Activated T-cell treated with anti-CD3 and anti-CD28 coated beads, Interleukin-2, amount 50 U/mL, for 24 hours (primary cell): ENCODE data around the gene TRMT6.

Experiments used
- DNase-seq: peaks from one replicate; pipeline ENCODE4 v3.0.0-alpha.2; 2020
- H3K27ac Mint-ChIP-seq: 2 replicates; pipeline ENCODE4 v1.8.0; 2020; ENCODE audit warnings: mild to moderate bottlenecking, mixed read lengths
- H3K27me3 Mint-ChIP-seq: 2 replicates; pipeline ENCODE4 v1.8.0; 2020; ENCODE audit warnings: mixed read lengths
- H3K36me3 Mint-ChIP-seq: 2 replicates; pipeline ENCODE4 v1.8.0; 2020; ENCODE audit warnings: low read depth, mixed read lengths
- H3K4me1 Mint-ChIP-seq: 2 replicates; pipeline ENCODE4 v1.8.0; 2020; ENCODE audit warnings: low read depth, mixed read lengths
- H3K4me3 Mint-ChIP-seq: 2 replicates; pipeline ENCODE4 v1.8.0; 2020; ENCODE audit warnings: mild to moderate bottlenecking, moderate library complexity, mixed read lengths
- H3K9me3 Mint-ChIP-seq: 2 replicates; pipeline ENCODE4 v1.8.0; 2020; ENCODE audit warnings: mixed read lengths

TRMT6 gene

DNA sequence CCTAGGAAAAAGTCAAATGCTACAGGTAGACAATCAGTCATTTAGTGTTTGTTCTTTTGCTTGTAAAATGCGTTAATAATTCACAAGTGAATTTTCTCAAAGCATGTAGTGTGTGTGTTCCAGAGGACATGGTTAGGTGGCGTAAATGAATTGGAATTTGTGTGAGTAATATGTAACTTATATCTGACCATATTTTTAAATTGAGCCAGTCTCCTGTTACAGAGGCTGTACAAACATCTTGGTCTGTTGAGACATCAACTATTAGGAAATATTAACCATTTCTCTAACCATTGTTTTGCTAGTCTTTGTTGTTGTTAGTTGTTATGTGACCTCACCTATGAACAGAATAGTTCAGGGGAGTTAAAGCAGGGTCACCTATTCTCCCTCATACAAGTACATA is 22.8 kb upstream of the TRMT6 start:
- peaks cover 94% of the 10 kb centered on the region for H3K36me3 Mint-ChIP-seq
- no peaks in the 10 kb centered on the region for H3K9me3 Mint-ChIP-seq
- H3K4me3 Mint-ChIP-seq, result no peak overlapping the region
- H3K27me3 Mint-ChIP-seq, result no peaks in the 10 kb centered on the region
- no peaks in the 10 kb centered on the region for H3K4me1 Mint-ChIP-seq
- no peak overlapping the region for H3K27ac Mint-ChIP-seq
- DNase-seq, result no peak

DNA sequence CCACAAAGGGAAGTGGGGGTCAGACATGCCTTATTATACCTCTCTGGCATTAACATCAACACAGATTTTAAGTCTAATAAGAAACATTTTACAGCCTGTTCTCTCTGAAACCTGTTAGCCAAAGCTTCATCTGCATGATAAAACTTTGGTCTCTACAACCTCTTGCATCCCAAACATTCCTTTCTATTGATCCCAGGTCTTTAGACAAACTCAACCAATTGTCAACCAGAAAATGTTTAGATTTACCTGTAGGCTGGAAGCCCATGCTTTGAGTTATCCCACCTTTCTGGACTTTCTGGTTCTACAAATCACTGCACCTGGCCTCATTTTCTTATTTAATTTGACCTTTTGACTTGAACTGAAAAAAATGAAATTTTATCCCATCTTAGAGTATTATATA is 20.9 kb upstream of the TRMT6 start:
- DNase-seq, result no peak
- no peak overlapping the region for H3K4me3 Mint-ChIP-seq
- peaks cover 95% of the 10 kb centered on the region for H3K36me3 Mint-ChIP-seq
- no peak overlapping the region for H3K27ac Mint-ChIP-seq
- no peaks in the 10 kb centered on the region for H3K9me3 Mint-ChIP-seq
- H3K4me1 Mint-ChIP-seq, result no peaks in the 10 kb centered on the region
- H3K27me3 Mint-ChIP-seq, result no peaks in the 10 kb centered on the region

DNA sequence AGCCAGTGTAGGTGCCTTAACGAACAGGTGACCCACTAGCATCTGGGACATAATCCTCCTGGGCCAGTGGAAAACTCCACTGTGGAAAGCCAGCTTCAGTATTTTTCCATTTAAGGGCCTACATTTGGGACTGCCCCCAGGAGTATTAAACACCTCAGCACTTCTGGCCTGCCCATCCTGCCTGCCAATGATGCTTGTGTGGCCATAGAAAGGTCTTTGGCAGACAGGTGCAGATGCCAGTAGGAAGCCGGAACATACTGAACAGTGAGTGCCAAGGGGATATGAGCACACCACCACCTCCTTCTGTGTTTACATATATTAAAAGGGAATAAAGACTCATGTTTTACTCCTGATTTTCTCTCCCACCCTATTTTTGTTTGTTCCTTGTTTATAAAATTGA is 20.0 kb upstream of the TRMT6 start:
- Mint-ChIP-seq H3K27me3 (no peaks in the 10 kb centered on the region), H3K27ac (no peak overlapping the region), H3K36me3 (peaks cover 95% of the 10 kb centered on the region), H3K4me1 (no peaks in the 10 kb centered on the region), H3K4me3 (no peak overlapping the region), H3K9me3 (no peaks in the 10 kb centered on the region)
- DNase-seq, result no peak

DNA sequence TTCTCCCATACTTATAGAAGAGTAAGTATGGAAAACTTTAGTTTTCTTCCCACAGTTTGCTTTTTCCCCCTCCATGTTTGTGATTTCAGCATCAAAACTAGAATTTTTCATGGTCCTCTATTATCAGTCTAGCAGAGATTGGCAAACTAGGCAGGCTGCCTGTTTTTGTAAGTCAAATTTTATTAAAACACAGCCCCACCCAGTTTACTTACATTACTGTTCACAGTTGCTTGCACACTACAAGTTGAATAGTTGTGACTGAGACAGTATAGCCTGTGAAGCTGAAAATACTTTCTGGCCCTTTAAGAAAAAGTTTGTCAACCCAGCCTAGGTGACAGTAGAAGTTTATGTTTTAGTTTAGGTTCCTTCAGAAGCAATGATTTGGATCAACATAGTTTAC is 19.6 kb upstream of the TRMT6 start:
- H3K27me3 Mint-ChIP-seq, result no peaks in the 10 kb centered on the region
- no peak overlapping the region for H3K27ac Mint-ChIP-seq
- H3K4me1 Mint-ChIP-seq, result no peaks in the 10 kb centered on the region
- no peak for DNase-seq
- peaks cover 95% of the 10 kb centered on the region for H3K36me3 Mint-ChIP-seq
- no peaks in the 10 kb centered on the region for H3K9me3 Mint-ChIP-seq
- no peak overlapping the region for H3K4me3 Mint-ChIP-seq

DNA sequence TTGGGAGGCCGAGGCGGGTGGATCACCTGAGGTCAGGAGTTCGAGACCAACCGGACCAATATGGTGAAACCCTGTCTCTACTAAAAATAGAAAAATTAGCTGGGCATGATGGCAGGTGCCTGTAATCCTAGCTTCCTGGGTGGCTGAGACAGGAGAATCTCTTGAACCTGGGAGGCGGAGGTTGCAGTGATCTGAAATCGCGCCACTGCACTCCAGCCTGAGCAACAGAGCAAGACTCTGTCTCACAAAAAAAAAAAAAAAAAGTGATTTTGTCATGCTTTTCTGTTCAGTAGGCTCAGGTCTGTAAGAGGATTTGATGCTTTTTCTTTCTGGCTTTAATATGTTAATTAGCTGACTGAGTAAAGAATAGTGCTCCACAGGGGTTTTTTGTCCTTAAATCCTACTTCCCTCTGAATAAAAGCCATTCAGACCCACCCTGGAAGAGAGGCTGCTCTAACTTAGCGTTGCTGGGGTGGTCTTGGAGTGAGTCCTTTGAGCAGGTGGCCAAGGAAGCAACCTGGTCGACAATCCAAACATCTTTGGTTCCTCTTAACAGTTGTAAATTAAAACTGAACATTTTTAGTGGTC is 19.1 kb upstream of the TRMT6 start:
- no peak for DNase-seq
- Mint-ChIP-seq H3K4me1 (no peaks in the 10 kb centered on the region), H3K4me3 (no peak overlapping the region), H3K9me3 (no peaks in the 10 kb centered on the region), H3K36me3 (peaks cover 95% of the 10 kb centered on the region), H3K27ac (no peak overlapping the region), H3K27me3 (no peaks in the 10 kb centered on the region)

DNA sequence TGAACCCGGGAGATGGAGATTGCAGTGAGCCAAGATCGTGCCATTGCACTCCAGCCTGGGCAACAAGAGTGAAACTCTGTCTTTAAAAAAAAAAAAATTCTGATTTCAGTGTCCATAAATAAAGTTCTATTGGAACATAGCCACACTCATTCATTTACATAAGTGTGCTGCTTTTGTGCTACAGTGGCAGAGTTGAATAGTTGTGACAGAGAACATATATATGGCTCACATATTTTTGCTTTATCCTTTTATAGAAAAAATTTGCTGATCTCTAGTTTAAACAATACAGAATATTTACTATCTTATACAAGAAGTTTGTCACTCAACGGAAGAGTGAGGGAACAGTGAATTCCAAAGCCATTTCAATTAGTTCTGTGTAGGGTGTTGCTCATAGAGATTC is 18.1 kb upstream of the TRMT6 start:
- H3K27ac Mint-ChIP-seq, result no peak overlapping the region
- H3K4me3 Mint-ChIP-seq, result no peak overlapping the region
- H3K9me3 Mint-ChIP-seq, result no peaks in the 10 kb centered on the region
- DNase-seq, result no peak
- H3K27me3 Mint-ChIP-seq, result no peaks in the 10 kb centered on the region
- no peaks in the 10 kb centered on the region for H3K4me1 Mint-ChIP-seq
- peaks cover 95% of the 10 kb centered on the region for H3K36me3 Mint-ChIP-seq

DNA sequence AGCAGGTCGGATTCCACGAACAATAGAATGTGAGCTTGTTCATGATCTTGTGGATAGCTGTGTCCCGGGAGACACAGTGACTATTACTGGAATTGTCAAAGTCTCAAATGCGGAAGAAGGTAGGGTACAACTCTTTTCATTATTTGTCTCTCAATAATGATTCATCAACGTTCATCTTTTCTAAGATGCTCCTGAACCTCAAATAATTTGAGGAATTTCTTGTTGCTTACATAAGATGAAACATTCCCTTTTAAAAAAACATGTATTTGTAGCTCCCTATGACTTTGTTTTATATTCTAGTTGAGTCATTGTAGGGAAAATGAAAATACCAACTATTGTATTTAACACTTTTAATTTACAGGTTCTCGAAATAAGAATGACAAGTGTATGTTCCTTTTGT is 17.1 kb upstream of the TRMT6 start:
- no peaks in the 10 kb centered on the region for H3K4me1 Mint-ChIP-seq
- H3K36me3 Mint-ChIP-seq, result peaks cover 93% of the 10 kb centered on the region
- no peak for DNase-seq
- no peaks in the 10 kb centered on the region for H3K27me3 Mint-ChIP-seq
- no peaks in the 10 kb centered on the region for H3K9me3 Mint-ChIP-seq
- H3K4me3 Mint-ChIP-seq, result no peak overlapping the region
- H3K27ac Mint-ChIP-seq, result no peak overlapping the region

DNA sequence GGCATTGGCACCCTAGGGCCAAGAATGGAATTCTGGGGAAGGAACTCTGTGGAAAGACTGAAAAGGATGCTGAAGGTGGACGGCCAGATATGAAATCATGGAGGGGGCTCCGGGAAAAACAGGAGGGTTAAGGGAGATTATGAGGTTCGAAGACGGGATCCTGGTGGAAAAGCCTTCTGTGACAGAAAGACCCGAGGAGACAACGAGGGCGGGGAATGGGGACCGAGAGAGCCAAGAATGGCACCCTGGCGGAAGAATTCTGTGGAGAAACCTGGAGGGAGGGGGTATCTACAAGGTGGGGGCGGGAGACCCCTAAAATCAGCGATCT is 426 bp downstream of the TRMT6 start:
- DNase-seq, result no peak
- H3K36me3 Mint-ChIP-seq, result peaks cover 96% of the 10 kb centered on the region
- peak overlapping the region; percentile 97 for H3K4me3 Mint-ChIP-seq
- H3K27me3 Mint-ChIP-seq, result no peaks in the 10 kb centered on the region
- H3K4me1 Mint-ChIP-seq, result peaks cover 60% of the 10 kb centered on the region
- peak overlapping the region; percentile 99 for H3K27ac Mint-ChIP-seq
- H3K9me3 Mint-ChIP-seq, result no peaks in the 10 kb centered on the region

DNA sequence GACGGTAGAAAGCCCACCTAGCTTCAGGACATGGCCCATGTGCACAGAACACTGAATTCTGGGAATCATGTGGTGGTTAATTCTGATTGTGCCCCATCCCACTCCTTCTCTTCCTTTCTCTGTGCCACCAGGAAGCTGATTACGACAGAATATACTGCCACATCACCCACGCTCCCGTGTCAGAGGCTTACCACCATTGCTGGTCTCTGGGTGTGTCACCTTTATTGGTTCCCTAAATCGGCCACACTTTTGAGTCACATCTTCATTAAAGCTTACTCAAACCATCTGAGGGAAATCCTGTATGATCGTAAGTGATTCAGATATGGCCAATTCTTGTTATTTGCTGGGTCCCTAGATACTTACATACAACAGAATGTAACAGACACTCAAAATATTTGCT is 3.1 kb downstream of the TRMT6 start:
- DNase-seq, result peak; percentile 40
- no peaks in the 10 kb centered on the region for H3K27me3 Mint-ChIP-seq
- peaks cover 53% of the 10 kb centered on the region for H3K4me1 Mint-ChIP-seq
- peaks cover 95% of the 10 kb centered on the region for H3K36me3 Mint-ChIP-seq
- H3K27ac Mint-ChIP-seq, result peak overlapping the region; percentile 90
- peak overlapping the region; percentile 50 for H3K4me3 Mint-ChIP-seq
- no peaks in the 10 kb centered on the region for H3K9me3 Mint-ChIP-seq

DNA sequence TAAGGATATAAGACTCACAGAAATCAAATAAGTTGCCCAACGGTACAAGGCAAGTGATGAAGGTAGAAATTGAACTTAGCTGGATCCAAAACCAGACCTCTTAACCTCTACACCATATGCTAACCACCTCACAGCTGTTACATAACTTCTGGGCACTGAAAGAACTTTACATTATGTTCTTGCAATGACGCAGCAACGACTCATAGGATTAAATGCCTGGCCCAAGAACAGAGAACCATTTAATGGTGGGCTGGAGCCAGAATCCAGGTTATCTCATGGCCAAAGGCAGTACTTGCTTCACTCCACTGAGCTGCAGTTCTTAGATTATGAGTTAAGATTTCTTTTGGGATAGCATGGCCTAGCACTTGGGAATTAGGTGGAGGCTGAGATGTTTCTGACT is 4.4 kb downstream of the TRMT6 start:
- Mint-ChIP-seq H3K27me3 (no peaks in the 10 kb centered on the region), H3K36me3 (peaks cover 95% of the 10 kb centered on the region), H3K4me1 (peaks cover 48% of the 10 kb centered on the region), H3K27ac (peak overlapping the region; percentile 90), H3K9me3 (no peaks in the 10 kb centered on the region), H3K4me3 (no peak overlapping the region)
- DNase-seq, result no peak

DNA sequence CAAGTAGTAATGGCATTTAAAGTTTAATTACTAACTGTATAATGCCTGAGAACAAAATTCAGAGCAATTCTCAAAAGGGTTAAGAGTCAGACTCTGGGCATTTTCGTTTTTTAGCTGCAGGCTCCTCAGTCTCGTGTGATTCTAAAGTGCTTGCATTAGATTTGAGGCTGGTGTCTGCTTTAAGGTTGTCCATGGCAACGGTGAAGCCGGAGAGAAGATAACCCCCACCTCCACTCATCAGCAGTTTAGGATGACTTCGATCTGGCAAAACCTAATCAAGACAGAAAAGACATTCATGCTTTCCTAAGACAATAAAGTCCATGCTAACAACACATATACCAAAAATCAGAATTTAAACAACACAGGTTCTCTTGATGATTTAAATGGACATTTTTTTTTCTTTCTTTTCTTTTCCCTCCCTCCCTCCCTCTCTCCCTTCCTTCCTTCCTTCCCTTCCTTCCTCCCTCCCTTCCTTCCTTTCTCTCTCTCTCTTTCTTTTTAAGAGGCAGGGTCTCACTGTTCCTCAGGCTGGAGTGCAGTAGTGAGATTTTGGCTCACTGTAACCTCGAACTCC is 11.8 kb downstream of the TRMT6 start:
- no peak overlapping the region for H3K4me3 Mint-ChIP-seq
- H3K9me3 Mint-ChIP-seq, result no peaks in the 10 kb centered on the region
- peaks cover 6% of the 10 kb centered on the region for H3K4me1 Mint-ChIP-seq
- peak overlapping the region; percentile 66 for H3K27ac Mint-ChIP-seq
- no peak for DNase-seq
- H3K36me3 Mint-ChIP-seq, result peaks cover 63% of the 10 kb centered on the region
- no peaks in the 10 kb centered on the region for H3K27me3 Mint-ChIP-seq

DNA sequence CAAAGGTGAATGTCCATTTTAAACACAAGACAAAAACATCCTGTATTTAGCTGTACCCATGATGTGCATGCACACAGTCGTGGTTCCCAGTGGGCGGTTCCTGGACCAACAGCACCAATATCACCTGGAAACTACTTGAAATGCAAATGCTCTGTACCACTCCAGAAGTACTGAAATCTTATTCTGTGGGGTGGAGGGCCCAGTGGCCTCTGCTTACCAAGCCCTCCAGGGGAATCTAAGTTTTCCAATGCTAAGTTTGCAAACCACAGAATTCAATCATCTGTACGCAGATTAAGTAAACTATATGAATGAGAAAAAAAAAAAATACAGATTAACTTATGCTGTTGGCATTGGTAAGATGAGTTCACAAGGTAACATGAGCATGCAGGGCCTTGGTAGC is 14.1 kb downstream of the TRMT6 start:
- no peak overlapping the region for H3K27ac Mint-ChIP-seq
- no peaks in the 10 kb centered on the region for H3K9me3 Mint-ChIP-seq
- no peak for DNase-seq
- peaks cover 40% of the 10 kb centered on the region for H3K36me3 Mint-ChIP-seq
- H3K4me3 Mint-ChIP-seq, result no peak overlapping the region
- H3K4me1 Mint-ChIP-seq, result peaks cover 6% of the 10 kb centered on the region
- H3K27me3 Mint-ChIP-seq, result no peaks in the 10 kb centered on the region

DNA sequence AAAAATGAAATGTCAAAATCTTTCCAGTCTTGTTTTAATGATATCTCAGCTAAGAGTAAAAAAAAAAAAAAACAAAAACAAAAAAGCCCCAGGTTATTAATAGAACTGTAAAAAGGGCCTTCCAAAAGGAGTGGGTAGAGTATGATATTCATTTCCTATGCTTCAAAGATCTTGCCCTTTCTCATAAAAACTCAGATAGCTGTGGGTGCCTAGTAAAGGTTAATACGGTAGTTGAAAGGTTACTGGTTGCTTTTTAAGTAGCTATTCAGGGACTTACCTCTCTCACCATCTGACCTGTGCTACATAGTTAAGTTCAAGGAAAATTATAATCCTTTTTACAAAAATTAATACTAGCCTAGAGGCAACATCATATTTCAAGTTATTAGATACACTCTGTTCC is 14.9 kb downstream of the TRMT6 start:
- Mint-ChIP-seq H3K9me3 (no peaks in the 10 kb centered on the region), H3K27ac (no peak overlapping the region), H3K27me3 (no peaks in the 10 kb centered on the region), H3K36me3 (peaks cover 31% of the 10 kb centered on the region), H3K4me1 (peaks cover 6% of the 10 kb centered on the region), H3K4me3 (no peak overlapping the region)
- DNase-seq, result no peak

DNA sequence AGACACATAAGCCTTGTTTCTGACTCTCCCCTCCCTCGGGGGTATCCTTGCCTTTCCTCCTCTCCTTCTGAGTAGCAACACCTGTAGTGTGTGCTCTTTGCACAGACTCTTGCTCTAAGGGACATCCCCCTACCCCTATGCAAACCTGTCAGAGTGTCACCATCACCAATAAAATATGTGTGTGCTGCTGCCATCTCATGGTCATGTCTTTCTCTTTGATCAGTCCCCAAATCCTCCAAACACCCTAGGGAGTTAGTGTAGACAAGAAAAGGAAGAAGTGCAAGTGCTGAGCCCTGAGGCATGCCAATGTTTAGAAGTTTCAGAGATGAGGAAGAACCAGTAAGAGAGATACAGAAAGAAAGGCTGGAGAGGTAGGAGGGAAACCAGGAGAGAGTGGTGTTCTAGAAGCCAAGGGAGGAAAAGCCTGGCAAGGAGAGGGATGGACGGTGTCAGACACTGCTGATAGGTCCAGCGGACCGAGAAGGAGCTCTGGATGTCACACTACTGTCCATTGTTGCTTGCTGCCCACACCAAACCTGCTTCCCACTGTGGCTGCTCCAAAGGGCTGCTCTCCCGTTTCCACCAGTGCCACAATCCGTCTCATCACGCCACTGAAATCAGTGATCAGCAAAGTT is 16.4 kb downstream of the TRMT6 start:
- DNase-seq, result no peak
- Mint-ChIP-seq H3K4me1 (peaks cover 6% of the 10 kb centered on the region), H3K9me3 (no peaks in the 10 kb centered on the region), H3K4me3 (no peak overlapping the region), H3K27me3 (peaks cover 3% of the 10 kb centered on the region), H3K36me3 (peaks cover 17% of the 10 kb centered on the region), H3K27ac (no peak overlapping the region)

DNA sequence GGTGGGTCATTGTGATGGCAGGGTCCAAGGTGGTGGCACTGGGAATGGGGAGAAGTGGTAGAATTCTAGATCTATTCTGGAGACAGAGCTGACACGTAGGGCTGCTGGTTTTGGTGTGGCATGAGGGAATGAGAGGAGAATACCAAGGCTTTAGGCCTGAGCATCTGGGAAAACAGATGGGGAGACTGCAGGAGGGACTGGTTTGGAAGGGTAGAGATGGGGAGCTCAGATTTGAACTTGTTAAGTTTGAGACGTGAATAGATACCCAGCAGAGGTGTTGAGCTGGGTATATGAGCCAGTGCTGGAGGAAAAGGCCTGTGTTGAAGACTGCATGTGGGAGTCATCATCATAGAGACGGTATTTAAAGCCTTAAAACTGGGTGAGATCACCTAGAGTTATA is 17.5 kb downstream of the TRMT6 start:
- H3K36me3 Mint-ChIP-seq, result peaks cover 6% of the 10 kb centered on the region
- no peaks in the 10 kb centered on the region for H3K9me3 Mint-ChIP-seq
- no peak overlapping the region for H3K4me3 Mint-ChIP-seq
- peaks cover 6% of the 10 kb centered on the region for H3K4me1 Mint-ChIP-seq
- H3K27me3 Mint-ChIP-seq, result peaks cover 3% of the 10 kb centered on the region
- DNase-seq, result no peak
- H3K27ac Mint-ChIP-seq, result no peak overlapping the region
